Measurements from ENCODE around the gene TREH.

DNA sequence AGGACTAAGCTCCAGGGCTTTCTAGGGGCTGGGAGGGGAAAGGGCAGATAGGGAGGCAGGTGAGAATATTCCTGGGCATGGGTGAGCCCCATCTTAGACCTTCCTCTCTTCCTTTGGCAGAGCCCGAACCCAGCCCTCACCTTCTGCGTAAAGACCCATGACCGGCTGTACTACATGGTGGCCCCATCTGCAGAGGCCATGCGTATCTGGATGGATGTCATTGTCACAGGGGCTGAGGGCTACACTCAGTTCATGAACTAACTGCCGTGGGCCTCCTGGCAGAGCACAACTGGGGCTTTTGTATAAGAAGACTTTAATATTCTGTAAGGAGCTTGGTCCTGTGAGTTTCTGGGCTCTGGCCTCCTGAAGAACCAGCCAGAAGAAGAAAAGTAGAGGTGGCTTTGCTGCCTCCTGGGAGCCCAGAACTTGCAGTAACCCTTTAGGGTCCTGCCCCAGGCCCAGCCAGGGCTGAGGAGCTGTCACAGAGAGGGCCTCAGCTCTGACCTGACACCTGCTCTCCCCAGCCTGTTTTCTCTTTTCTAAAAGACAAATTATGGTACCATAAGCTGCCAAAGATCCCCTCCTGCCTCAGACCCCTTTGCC, 22.8 kb downstream of the TREH start:
- TF ChIP-seq, protein P1, sequence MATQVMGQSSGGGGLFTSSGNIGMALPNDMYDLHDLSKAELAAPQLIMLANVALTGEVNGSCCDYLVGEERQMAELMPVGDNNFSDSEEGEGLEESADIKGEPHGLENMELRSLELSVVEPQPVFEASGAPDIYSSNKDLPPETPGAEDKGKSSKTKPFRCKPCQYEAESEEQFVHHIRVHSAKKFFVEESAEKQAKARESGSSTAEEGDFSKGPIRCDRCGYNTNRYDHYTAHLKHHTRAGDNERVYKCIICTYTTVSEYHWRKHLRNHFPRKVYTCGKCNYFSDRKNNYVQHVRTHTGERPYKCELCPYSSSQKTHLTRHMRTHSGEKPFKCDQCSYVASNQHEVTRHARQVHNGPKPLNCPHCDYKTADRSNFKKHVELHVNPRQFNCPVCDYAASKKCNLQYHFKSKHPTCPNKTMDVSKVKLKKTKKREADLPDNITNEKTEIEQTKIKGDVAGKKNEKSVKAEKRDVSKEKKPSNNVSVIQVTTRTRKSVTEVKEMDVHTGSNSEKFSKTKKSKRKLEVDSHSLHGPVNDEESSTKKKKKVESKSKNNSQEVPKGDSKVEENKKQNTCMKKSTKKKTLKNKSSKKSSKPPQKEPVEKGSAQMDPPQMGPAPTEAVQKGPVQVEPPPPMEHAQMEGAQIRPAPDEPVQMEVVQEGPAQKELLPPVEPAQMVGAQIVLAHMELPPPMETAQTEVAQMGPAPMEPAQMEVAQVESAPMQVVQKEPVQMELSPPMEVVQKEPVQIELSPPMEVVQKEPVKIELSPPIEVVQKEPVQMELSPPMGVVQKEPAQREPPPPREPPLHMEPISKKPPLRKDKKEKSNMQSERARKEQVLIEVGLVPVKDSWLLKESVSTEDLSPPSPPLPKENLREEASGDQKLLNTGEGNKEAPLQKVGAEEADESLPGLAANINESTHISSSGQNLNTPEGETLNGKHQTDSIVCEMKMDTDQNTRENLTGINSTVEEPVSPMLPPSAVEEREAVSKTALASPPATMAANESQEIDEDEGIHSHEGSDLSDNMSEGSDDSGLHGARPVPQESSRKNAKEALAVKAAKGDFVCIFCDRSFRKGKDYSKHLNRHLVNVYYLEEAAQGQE (IDR thresholded peaks at IDR 0.05; ENCODE audit: insufficient read depth in 1 of 2, low read depth in 2 of 2, low read length in 2 of 2) = no peak
- no peak for TF ChIP-seq POLR2AphosphoS5 (IDR thresholded peaks at IDR 0.05; ENCODE audit: low read depth, low read length)
- no peak for TF ChIP-seq TAF1 (IDR thresholded peaks at IDR 0.05; ENCODE audit: borderline replicate concordance, insufficient read depth, low read length)
- no peak for TF ChIP-seq FOXP2 (optimal IDR thresholded peaks at IDR 0.05; ENCODE audit: borderline replicate concordance, extremely low read depth, extremely low read length, insufficient read depth)
- TF ChIP-seq SIN3A (IDR thresholded peaks at IDR 0.05; ENCODE audit: borderline replicate concordance, insufficient read depth, low read length) = no peak
